SK-N-SH (cell line): Measurements from ENCODE around the gene GGT7.

Experiments used
- JUND ChIP-seq: IDR thresholded peaks from 2 replicates; pipeline ENCODE4 v1.4.0; 2012
- MXI1 ChIP-seq: IDR thresholded peaks from 2 replicates; pipeline ENCODE4 v1.6.1; 2012; ENCODE audit warnings: mild to moderate bottlenecking, low read depth, low read length, improper control_type of control experiment
- NFIC ChIP-seq: IDR thresholded peaks from 2 replicates; pipeline ENCODE4 v1.4.0; 2012; ENCODE audit warnings: borderline replicate concordance
- NRF1 ChIP-seq: IDR thresholded peaks from 2 replicates; pipeline ENCODE4 v1.6.1; 2012; ENCODE audit warnings: low read depth, mild to moderate bottlenecking, low read length
- RAD21 ChIP-seq: IDR thresholded peaks from 2 replicates; pipeline ENCODE4 v1.6.1; 2012; ENCODE audit warnings: mild to moderate bottlenecking, low read length
- RXRA ChIP-seq: IDR thresholded peaks from 2 replicates; pipeline ENCODE4 v1.4.0; 2012; ENCODE audit warnings: low read depth, mild to moderate bottlenecking, borderline replicate concordance
- YY1 ChIP-seq: IDR thresholded peaks from 2 replicates; pipeline ENCODE4 v1.4.0; 2012; ENCODE audit warnings: low read depth, mild to moderate bottlenecking
- TF ChIP-seq, protein P1 (sequence below): fragments of 200-600 bp; sonication (generic); IDR thresholded peaks from 2 replicates; pipeline ENCODE4 v1.6.1; 2017; ENCODE audit warnings: antibody characterized with exemption, mild to moderate bottlenecking, moderate library complexity
- TF ChIP-seq, protein P2 (sequence below): fragments of 150-350 bp; IDR thresholded peaks from 2 replicates; pipeline ENCODE4 v1.6.1; 2017; ENCODE audit warnings: antibody characterized with exemption, low read length, low read depth, borderline replicate concordance
- TF ChIP-seq, protein P3 (sequence below): IDR thresholded peaks from 2 replicates; pipeline ENCODE4 v1.4.0; 2012; ENCODE audit warnings: low read depth, borderline replicate concordance
- TF ChIP-seq, protein P4 (sequence below): IDR thresholded peaks from 2 replicates; pipeline ENCODE4 v1.6.1; 2012; ENCODE audit warnings: mild to moderate bottlenecking, low read depth, low read length, moderate library complexity
- TF ChIP-seq, protein P5 (sequence below): IDR thresholded peaks from 2 replicates; pipeline ENCODE4 v1.4.0; 2012; ENCODE audit warnings: low read depth

DNA sequence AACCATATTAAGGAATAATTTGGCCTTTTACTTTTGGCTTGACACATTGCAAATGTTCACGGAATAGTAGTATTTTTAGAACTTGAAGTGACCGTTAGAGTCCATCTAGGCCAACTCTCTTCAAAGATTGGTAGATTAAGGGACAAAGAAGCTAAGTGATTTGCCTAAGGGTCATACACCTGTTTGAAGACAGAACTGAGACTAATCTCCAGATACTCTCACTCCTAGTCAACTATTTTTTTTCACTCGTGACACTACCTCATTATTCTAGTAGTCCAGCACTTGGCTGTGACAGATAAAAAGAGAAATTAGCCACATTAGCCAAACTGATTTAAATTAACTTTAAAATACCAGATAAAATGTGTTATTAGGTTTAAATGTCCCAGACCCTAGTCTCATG, 14.4 kb upstream of the GGT7 start:
- TF ChIP-seq, protein P1, sequence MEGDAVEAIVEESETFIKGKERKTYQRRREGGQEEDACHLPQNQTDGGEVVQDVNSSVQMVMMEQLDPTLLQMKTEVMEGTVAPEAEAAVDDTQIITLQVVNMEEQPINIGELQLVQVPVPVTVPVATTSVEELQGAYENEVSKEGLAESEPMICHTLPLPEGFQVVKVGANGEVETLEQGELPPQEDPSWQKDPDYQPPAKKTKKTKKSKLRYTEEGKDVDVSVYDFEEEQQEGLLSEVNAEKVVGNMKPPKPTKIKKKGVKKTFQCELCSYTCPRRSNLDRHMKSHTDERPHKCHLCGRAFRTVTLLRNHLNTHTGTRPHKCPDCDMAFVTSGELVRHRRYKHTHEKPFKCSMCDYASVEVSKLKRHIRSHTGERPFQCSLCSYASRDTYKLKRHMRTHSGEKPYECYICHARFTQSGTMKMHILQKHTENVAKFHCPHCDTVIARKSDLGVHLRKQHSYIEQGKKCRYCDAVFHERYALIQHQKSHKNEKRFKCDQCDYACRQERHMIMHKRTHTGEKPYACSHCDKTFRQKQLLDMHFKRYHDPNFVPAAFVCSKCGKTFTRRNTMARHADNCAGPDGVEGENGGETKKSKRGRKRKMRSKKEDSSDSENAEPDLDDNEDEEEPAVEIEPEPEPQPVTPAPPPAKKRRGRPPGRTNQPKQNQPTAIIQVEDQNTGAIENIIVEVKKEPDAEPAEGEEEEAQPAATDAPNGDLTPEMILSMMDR: no peak
- TF ChIP-seq RXRA (no peak), JUND (no peak), RAD21 (no peak), MXI1 (no peak), NRF1 (no peak), NFIC (no peak), YY1 (no peak)
- TF ChIP-seq, protein P2, sequence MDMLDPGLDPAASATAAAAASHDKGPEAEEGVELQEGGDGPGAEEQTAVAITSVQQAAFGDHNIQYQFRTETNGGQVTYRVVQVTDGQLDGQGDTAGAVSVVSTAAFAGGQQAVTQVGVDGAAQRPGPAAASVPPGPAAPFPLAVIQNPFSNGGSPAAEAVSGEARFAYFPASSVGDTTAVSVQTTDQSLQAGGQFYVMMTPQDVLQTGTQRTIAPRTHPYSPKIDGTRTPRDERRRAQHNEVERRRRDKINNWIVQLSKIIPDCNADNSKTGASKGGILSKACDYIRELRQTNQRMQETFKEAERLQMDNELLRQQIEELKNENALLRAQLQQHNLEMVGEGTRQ: no peak
- TF ChIP-seq, protein P3, sequence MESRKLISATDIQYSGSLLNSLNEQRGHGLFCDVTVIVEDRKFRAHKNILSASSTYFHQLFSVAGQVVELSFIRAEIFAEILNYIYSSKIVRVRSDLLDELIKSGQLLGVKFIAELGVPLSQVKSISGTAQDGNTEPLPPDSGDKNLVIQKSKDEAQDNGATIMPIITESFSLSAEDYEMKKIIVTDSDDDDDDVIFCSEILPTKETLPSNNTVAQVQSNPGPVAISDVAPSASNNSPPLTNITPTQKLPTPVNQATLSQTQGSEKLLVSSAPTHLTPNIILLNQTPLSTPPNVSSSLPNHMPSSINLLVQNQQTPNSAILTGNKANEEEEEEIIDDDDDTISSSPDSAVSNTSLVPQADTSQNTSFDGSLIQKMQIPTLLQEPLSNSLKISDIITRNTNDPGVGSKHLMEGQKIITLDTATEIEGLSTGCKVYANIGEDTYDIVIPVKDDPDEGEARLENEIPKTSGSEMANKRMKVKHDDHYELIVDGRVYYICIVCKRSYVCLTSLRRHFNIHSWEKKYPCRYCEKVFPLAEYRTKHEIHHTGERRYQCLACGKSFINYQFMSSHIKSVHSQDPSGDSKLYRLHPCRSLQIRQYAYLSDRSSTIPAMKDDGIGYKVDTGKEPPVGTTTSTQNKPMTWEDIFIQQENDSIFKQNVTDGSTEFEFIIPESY: no peak
- TF ChIP-seq, protein P4, sequence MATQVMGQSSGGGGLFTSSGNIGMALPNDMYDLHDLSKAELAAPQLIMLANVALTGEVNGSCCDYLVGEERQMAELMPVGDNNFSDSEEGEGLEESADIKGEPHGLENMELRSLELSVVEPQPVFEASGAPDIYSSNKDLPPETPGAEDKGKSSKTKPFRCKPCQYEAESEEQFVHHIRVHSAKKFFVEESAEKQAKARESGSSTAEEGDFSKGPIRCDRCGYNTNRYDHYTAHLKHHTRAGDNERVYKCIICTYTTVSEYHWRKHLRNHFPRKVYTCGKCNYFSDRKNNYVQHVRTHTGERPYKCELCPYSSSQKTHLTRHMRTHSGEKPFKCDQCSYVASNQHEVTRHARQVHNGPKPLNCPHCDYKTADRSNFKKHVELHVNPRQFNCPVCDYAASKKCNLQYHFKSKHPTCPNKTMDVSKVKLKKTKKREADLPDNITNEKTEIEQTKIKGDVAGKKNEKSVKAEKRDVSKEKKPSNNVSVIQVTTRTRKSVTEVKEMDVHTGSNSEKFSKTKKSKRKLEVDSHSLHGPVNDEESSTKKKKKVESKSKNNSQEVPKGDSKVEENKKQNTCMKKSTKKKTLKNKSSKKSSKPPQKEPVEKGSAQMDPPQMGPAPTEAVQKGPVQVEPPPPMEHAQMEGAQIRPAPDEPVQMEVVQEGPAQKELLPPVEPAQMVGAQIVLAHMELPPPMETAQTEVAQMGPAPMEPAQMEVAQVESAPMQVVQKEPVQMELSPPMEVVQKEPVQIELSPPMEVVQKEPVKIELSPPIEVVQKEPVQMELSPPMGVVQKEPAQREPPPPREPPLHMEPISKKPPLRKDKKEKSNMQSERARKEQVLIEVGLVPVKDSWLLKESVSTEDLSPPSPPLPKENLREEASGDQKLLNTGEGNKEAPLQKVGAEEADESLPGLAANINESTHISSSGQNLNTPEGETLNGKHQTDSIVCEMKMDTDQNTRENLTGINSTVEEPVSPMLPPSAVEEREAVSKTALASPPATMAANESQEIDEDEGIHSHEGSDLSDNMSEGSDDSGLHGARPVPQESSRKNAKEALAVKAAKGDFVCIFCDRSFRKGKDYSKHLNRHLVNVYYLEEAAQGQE: no peak
- TF ChIP-seq, protein P5, sequence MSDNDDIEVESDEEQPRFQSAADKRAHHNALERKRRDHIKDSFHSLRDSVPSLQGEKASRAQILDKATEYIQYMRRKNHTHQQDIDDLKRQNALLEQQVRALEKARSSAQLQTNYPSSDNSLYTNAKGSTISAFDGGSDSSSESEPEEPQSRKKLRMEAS: no peak
